ENCODE measurements around the gene BCL2L1. TPM values are rescaled to one million over a fixed set of nuclear protein-coding genes. Genes with fewer than 3 reads are reported as not detected.

The BCL2L1 gene
- total RNA-seq, 1 donor from 2014 or later: 57.2 TPM

DNA sequence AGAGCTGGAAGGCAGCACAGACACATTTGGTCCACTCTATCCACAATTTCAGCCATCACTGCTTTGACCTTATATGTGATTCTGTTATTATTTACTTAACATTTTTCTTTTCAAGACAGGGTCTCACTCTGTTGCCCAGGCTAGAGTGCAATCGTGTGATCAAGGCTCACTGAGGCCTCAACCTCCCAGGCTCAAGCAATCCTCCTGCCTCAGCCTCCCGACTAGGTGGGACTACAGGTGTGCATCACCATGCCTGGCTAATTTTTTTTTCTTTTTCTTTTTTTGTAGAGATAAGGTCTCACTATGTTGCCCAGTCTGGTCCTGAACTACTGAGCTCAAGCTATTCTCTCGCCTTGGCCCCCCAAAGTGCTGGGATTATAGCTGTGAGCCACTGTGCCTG is 40.3 kb downstream of the BCL2L1 start:
- intact Hi-C loops (cut with DNase I): no loop called here
- Histone ChIP-seq H3K36me3 (peaks cover 0 to 3% of the 10 kb centered on the region in 2 donors), H3K27me3 (no peaks in the 10 kb centered on the region), H3K4me3 (no peak overlapping the region), H3K27ac (no peak overlapping the region), H3K4me1 (peaks cover 46% of the 10 kb centered on the region), H3K9me3 (no peaks in the 10 kb centered on the region)
- no peak for TF ChIP-seq POLR2AphosphoS5 (IDR thresholded peaks at IDR 0.05; ENCODE audit: insufficient read depth in 1 of 2, low read depth in 1 of 2)
- TF ChIP-seq, protein P1, sequence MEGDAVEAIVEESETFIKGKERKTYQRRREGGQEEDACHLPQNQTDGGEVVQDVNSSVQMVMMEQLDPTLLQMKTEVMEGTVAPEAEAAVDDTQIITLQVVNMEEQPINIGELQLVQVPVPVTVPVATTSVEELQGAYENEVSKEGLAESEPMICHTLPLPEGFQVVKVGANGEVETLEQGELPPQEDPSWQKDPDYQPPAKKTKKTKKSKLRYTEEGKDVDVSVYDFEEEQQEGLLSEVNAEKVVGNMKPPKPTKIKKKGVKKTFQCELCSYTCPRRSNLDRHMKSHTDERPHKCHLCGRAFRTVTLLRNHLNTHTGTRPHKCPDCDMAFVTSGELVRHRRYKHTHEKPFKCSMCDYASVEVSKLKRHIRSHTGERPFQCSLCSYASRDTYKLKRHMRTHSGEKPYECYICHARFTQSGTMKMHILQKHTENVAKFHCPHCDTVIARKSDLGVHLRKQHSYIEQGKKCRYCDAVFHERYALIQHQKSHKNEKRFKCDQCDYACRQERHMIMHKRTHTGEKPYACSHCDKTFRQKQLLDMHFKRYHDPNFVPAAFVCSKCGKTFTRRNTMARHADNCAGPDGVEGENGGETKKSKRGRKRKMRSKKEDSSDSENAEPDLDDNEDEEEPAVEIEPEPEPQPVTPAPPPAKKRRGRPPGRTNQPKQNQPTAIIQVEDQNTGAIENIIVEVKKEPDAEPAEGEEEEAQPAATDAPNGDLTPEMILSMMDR (IDR thresholded peaks at IDR 0.05): no peak
- no peak for TF ChIP-seq POLR2A (IDR thresholded peaks at IDR 0.05)
- DNase-seq (ENCODE audit: extremely low spot score in 2 of 2): no peak

DNA sequence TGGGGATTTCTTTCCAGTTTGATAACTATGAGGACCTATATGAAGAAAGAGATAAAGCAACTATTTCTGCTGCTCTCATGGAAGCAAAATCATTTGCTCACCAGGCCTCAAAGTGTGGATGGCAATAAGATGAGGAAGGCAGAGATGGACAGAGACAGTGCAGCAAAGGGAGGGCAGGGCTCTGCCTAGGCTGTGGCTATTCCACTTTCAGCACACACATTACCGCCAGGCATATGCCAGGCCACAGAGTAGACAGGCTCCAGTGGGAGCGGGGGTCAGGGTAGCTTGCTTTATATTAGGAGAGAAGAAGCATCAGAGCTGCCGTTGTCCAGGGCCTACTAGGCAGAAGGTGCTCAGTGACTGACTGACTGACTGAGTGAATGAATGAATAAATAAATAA is 40.9 kb downstream of the BCL2L1 start:
- Histone ChIP-seq H3K27me3 (no peaks in the 10 kb centered on the region), H3K27ac (no peak overlapping the region), H3K4me1 (peaks cover 51% of the 10 kb centered on the region), H3K9me3 (no peaks in the 10 kb centered on the region), H3K4me3 (no peak overlapping the region), H3K36me3 (no peaks in the 10 kb centered on the region)
- TF ChIP-seq POLR2AphosphoS5 (IDR thresholded peaks at IDR 0.05; ENCODE audit: insufficient read depth in 1 of 2, low read depth in 1 of 2) (no peak), POLR2A (IDR thresholded peaks at IDR 0.05) (no peak)
- TF ChIP-seq, protein P1 (IDR thresholded peaks at IDR 0.05): no peak
- intact Hi-C loops (cut with DNase I): no loop called here
- no peak for DNase-seq (ENCODE audit: extremely low spot score in 2 of 2)

DNA sequence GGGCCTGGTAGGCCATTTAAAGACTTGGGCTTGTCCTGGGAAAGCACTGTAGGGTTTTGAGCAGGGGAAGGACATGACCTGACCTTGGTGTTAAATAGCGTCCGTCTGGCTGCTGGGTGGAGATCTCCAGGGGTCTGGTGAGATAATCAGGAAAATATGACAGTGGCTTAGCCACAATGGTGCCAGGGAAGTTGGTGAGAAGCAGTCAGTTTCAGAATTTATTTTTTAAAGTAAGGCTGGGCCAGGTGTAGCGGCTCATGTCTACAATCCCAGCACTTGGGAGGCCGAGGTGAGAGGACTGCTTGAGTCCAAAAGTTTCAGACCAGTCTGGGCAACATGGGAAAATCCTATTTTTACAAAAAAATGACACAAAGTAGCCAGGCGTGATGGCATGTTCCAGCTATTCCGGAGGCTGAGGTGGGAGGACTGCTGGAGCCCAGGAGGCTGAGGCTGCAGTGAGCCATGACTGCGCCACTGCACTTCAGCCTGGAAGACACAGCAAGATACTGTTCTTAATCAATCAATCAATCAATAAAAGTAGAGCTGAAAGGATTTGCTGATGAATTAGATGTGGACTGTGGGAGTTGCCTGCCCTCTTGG is 41.4 kb downstream of the BCL2L1 start:
- TF ChIP-seq POLR2AphosphoS5 (IDR thresholded peaks at IDR 0.05; ENCODE audit: insufficient read depth in 1 of 2, low read depth in 1 of 2): no peak
- no peak for TF ChIP-seq POLR2A (IDR thresholded peaks at IDR 0.05)
- TF ChIP-seq, protein P1 (IDR thresholded peaks at IDR 0.05): no peak
- no peak overlapping the region for H3K27ac ChIP-seq
- intact Hi-C loops (cut with DNase I): no loop called here

DNA sequence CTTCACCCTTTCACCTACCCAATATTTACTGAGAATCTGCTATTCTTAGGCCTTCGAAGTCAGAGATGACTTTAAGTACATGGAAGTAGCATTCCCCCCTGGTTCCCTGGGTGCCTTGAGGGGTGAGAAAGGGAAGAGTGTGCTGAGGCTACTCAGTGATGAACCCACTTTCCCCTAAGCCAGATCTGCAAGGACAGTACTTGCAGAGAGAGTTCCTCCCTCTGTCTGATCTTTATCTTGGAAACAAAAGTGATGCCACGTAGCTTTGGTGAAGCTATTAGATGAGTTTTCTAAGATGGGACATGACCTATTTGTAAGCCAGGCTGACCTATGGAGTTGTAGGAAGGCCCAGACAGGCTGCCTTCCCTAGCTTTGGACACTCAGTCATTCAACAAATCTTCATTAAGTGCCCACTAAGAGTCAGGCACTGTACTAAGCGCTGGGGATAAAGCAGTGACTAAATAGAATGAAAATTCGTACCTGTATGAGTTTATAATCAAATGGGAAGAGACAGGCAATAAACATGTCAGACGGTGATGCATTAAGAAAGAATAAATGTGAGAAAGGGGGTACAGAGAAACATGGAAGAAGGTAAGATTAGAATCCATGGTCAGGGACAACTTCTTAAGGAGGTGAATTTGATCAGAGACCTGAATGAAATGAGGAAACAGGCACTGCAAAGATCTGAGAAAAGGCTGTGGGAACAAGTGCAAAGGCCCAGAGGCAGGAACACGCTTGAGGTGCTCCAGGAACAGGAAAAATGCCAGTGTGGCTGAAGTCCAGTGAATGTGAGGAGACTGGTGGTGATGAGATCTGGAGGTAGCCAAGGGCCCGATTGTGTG is 42.2 kb downstream of the BCL2L1 start:
- intact Hi-C loops (cut with DNase I): no loop called here
- DNase-seq (ENCODE audit: extremely low spot score in 2 of 2): no peak
- no peak for TF ChIP-seq POLR2A (IDR thresholded peaks at IDR 0.05)
- TF ChIP-seq, protein P1 (IDR thresholded peaks at IDR 0.05): no peak
- TF ChIP-seq POLR2AphosphoS5 (IDR thresholded peaks at IDR 0.05; ENCODE audit: insufficient read depth in 1 of 2, low read depth in 1 of 2): no peak
- Histone ChIP-seq H3K9me3 (no peaks in the 10 kb centered on the region), H3K36me3 (no peaks in the 10 kb centered on the region), H3K27me3 (no peaks in the 10 kb centered on the region), H3K4me3 (no peak overlapping the region), H3K27ac (no peak overlapping the region), H3K4me1 (peaks cover 63% of the 10 kb centered on the region)

More for the DNA sequence above, 41.4 kb downstream of the BCL2L1 start:
- no peaks in the 10 kb centered on the region for H3K27me3 ChIP-seq
- no peak for DNase-seq (ENCODE audit: extremely low spot score in 2 of 2)
- H3K9me3 ChIP-seq: no peaks in the 10 kb centered on the region
- peaks cover 56% of the 10 kb centered on the region for H3K4me1 ChIP-seq
- no peaks in the 10 kb centered on the region for H3K36me3 ChIP-seq
- H3K4me3 ChIP-seq: no peak overlapping the region

Measured in vagina (tissue), 2 donors.